Activated CD4-positive, CD25-positive, alpha-beta regulatory T cell treated with anti-CD3 and anti-CD28 coated beads, Interleukin-2, amount 50 U/mL, for 16 hours (primary cell): ENCODE measurements around the gene ITM2B.

Experiments used
- DNase-seq: peaks from one replicate; pipeline ENCODE4 v3.0.0-alpha.2; 2020; ENCODE audit warnings: low read depth, low spot score

Gene ITM2B

GRCh38 chr13:48304143-48304876 lies 71.3 kb downstream of the ITM2B start:
- no peak for DNase-seq

DNA sequence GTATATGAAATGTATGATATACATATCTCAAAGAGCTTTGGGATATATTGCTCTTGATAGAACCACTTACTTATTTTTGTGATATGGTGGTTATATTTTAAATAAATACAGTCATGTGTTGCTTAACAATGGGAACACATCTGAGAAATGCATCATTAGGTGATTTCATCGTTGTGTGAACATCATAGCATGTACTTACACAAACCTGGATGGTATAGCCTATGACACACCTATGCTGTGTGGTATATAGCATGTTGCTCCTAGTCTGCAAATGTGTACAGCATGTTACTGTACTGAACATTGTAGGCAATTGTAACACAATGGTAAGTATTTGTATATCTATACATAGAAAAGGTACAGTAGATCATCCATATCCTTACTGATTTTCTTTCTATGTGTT lies 78.2 kb downstream of the ITM2B start:
- DNase-seq = no peak

- no peak for DNase-seq
Observed at GRCh38 chr13:48315969-48316650, 83.1 kb downstream of the ITM2B start.

GRCh38 chr13:48316826-48317510 lies 84.0 kb downstream of the ITM2B start:
- no peak for DNase-seq

DNA sequence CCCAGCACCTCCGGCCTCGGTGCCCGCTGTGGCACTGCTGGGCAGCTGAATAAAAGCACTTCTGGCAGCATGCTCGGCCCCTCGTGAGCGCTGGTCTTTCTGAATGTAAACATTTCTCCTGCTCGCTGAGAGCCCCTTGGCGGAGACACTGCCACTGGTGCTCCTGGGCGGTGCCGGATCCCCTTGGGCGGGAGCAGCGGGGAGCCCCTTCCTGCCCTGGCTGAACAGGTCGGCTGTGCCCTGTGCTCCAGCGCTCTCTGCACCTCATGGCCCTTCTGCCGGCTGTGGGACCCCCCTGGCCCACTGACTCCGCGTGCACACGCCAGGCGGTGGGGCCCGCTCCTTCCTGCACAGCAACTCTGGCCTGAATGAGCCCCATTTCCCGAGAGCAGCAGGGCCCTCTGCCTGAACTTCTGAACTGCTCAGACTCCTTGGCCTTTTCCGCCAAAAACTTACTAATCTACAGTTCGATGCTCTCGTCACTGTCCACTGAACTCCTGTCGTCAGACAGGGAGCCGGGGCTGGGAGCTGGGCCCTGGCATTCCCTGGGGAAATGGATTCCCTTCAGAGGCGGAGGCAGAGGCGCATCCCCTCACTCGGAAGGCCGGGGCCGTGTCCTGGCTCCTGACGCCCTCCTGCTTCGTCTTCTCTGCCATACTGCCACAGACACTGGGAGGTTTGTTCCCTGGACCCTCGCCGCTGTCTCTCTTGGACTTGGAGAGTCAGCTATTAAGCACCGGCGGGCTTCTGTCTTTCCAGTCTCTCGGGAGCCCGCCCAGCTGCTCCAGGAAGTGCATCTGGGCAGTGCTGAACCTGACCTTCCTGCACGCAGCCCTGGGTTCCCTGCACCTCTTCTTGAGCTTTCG lies 84.7 kb downstream of the ITM2B start:
- DNase-seq = no peak

GRCh38 chr13:48318377-48318811 lies 85.4 kb downstream of the ITM2B start:
- no peak for DNase-seq

DNA sequence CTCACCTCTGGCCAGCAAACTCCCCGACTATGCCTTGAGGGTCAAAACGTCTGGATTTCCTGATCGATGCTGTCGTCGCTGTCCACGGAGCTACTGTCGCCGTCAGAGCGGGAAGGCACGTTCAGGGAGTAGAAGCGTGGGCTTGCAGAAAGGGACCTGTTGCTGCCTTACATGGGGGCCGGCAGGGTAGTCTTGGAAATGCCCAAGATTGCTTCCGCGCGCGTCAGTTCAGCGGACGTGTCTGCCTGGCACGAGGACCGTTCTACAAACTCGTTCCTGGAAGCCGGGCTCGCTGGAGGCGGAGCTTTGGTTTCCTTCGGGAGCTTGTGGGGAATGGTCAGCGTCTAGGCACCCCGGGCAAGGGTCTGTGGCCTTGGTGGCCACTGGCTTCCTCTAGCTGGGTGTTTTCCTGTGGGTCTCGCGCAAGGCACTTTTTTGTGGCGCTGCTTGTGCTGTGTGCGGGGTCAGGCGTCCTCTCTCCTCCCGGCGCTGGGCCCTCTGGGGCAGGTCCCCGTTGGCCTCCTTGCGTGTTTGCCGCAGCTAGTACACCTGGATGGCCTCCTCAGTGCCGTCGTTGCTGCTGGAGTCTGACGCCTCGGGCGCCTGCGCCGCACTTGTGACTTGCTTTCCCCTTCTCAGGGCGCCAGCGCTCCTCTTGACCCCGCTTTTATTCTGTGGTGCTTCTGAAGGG lies 86.0 kb downstream of the ITM2B start:
- no peak for DNase-seq
